IPS-11a (cell line): Measurements from ENCODE around the gene RAD52.

Experiments used
- H3K4me3 ChIP-seq: one replicate; pipeline ENCODE4 v1.5.1; 2013; ENCODE audit warnings: low read depth, low read length, control low read depth

The RAD52 gene

DNA sequence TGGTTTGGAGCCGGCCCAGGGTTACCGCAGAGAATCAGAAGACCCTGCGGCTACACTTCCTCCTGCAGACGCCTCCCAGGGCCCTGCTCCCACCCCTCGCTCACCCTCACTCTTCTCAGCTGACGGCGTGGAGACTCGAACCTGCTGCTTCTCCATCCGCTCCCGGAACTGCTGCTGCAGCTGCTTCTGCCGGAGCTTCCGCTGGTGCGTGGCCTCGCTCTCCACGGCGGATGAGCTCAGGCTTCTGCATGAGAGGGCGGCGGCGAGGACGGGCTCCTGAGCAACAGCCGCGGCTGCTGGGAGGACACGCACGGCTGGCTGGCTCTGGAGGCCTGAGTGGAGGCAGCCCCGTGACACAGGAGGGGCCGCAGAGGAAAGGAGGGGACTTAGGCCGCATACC lies 33.3 kb downstream of the RAD52 start:
- no peak overlapping the region for H3K4me3 ChIP-seq

DNA sequence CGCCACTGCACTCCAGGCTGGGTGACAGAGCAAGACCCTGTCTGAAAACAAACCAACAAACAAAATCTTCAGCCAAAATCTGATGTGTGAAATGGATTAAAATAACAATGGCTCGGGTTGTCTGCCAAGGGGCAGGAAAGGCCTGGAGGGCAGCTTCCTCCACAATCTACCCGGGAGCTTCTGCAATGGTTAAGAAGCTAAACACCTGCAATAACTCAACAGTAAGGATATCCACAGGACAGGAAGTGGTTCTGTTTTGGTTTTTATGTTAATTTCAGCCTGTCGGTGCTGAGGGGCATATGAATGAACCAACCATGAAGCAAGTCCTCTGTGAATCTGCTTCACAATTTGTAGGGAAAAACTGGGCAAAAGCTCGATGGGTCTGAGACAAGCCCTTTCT lies 34.4 kb downstream of the RAD52 start:
- H3K4me3 ChIP-seq = no peak overlapping the region

DNA sequence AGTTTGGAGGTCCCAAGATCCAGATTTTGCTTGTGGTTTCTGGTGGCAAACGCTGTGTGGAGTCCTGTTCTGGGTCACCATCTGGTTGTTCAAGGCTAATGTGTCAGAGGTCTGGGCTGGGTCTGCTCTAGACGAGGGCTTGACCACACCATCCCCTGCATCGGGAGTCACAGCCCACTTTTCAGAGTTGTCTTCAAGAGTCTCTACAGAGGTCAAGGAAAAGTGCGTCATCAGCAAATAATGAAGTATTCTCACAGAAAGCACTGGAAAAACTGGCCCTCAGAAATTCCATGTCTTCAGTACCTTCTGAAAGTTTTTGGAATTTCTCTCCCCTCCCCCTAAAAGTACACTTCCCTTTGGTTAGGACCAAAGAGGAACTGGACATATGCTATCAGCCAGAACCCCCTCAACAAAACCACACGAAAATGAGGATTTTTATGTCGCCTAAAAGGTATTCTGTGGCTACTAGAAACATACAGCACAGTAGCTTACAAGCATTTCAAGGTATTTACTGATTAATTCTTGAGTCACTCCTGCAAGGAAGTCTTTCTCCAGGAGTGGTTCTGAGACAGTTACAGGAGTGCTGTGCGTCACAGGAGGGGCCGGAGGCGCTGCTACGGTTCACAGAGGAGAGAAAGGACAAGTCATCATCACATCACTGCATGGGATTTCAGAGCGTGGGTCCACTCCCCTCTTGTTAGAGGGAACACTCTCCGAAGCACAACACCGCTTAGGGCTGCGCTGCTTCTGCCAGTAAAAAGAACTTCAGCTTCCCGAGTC lies 35.4 kb downstream of the RAD52 start:
- no peak overlapping the region for H3K4me3 ChIP-seq

DNA sequence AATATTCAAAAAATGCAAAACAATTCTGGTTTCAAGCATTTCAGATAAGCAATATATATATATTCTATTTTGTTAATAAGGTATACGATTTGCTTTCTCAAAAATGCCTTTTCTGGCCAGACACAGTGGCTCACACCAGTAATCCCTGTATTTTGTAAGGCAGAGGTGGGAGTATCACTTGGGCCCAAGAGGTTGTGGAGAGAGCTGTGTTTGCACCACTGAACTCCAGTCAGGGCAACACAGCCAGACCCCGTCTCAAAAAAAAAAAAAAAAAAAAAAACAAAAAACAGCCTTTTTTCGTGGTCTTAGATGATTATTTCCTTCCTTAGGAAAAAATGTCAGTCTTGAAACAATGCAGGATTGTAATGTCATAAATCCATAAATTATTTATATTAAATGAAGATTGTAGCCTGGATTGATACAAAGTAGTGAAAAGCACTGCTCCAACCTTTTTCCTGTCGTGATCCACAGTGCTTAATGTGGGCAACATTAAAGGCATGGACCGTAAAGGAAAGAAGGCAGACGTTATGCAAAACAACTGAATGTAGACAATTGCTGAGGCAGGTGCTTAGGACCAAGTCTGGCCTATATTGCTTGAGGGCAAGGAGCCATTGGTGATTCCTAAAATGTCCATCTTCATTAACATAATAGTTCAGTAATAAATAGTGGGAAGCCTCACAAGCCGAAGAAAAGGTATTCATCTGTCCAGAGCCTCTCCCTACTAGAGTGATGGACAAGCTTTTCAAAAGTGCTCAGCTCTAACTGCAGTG lies 36.8 kb downstream of the RAD52 start:
- H3K4me3 ChIP-seq = no peak overlapping the region

DNA sequence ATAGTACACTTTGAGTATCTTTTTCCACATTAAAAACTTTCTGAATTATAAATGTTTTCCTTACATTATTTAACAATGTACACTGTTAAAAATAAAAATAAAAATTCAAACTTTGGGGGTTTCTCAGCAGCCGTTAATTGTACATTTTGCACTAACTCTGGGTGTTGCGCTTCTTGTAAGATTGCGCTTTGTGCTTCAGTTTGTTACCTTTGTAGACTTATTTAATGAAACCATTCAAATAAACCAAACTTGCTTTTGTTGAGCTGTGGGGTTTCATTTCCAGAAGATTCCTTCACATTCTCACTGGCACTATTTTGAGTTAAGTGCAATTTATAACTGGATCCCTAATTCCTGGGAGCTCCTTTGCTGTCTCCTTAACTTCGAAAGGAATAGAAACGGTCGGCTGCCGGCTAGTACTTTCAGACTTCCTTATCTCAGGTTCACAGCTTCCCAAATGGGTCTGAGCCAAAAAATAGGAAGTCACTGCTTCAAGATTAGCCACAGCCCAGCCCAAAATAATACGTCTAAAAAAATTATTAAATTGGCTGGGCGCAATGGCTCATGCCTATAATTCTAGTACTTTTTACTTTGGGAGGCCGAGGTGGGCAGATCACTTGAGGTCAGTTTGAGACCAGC lies 38.2 kb downstream of the RAD52 start:
- no peak overlapping the region for H3K4me3 ChIP-seq

DNA sequence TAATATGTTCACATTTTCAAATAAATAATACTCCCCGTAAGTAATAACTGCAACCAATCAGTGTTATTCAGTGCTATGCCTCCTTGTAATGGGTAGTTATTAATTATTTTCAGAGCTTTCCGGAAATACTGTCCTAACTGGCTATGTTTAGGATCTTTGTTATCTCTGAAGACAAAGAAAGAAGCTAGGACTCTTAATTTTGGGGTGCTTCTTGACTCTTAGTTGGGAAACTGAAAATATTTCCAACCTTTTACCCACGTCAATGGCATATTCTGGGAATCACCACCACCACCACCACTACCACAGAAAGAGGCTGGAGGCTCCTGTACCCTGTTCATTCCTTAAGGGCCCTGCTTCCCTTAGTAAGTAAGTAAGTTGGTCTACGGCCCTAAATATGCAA lies 39.1 kb downstream of the RAD52 start:
- no peak overlapping the region for H3K4me3 ChIP-seq

DNA sequence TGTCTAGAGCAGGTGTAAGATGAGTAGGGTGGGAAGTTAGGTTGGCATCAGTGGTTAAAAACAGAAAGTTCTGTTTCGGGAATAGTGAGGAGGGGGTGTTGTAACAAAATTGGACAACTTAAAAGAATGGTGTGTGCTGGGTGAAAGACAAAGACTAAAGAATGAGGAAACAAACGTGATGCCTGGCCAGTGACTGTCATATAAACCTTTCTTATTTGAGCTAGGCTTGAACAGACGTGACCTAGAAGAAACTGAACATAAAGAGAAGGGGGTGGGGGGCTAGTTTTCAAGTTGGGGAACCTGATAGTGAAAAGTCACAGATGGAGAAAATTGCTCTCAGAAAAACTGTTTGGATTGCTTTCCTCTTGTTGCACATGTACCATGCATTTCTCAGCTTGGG lies 39.6 kb downstream of the RAD52 start:
- H3K4me3 ChIP-seq = no peak overlapping the region

DNA sequence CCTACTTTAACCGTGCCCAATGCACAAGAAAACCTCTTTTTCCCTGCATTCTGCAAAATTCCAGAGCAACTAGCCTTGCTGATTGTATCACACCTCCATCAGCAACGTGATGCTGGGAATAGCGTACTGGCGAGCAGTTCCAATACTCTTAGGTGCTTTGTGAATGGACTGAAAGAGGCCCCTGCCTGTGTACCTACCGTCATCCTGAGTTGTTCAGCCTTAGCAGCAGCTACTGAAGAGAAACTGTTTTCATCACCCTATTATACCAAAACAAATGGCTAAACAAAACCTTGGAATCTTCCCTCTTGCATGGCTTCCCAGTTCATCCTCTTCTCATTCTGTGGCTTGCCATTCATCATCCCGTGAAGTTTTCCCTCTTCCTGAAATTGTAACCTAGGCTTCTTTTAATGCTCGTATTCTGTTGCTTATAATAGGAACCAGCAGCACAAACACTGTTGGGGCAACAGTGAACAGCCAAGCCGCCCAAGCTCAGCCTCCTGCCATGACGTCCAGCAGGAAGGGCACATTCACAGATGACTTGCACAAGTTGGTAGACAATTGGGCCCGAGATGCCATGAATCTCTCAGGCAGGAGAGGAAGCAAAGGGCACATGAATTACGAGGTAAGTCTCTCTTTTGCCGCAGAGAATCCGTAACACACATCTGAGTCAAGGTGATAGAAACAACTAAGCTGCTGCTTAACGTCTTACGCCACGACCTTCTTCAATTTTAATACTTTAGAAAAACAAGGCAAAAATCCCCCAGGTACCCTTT lies 41.9 kb downstream of the RAD52 start:
- H3K4me3 ChIP-seq = no peak overlapping the region

DNA sequence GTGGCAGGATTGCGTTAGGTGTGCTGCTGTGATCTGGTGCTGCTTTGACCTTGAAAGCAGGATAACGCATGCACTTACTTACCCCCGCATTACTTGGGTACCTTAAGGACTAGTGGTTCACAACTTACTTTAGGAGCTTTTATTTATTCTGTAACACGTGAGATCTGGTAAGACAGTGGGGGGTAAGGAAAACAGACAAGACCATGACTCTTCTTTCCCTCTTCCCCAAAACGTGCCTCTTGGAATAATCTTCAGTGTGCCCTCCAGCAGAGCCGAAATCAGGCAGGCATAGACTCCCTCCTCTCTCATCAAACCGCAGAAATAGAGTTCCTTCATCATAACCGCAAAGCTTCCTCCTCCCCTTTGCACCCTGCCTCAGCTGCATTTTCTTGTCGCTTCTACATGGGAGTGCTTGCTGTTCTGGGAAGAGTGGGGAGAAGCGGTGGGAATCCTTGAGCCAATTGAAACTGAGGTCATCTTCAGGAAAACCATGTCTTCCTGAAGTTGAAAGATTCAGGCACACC lies 43.4 kb downstream of the RAD52 start:
- H3K4me3 ChIP-seq = no peak overlapping the region

DNA sequence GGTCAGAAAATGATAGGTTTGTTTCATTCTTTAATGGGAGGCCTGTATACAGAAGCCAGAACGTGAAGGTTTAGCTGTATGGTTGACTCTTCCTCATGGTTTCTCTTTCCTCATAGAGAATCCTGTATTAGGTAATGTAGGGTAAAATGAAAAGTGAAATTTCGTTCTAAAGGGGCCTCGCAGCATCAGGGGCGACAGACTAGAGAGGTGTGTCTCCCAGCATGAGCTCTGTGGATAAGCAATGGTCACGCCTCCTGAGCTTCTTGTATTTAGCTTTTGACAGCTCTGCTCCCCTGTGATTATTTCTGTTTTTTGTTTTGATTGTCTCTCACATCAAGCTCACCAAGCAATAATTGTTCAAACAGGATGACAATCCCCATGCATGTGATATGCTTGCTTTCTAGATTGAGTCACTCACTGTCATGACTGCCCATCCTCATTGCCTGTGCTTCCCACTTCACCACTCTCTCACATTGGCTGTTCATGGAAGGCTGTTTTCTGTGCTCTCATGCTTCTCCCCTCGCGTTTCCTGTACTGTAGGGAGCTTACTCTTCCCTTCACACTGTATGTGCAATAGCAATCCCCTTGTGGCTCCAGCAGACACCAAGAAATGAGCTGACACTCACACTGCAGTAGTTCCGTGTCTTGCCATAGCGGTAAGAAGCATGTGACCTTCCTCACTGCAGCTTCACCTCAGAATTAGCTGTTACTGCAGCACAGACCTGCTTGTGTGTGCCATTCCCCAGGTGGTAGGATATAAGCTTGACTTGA lies 44.0 kb downstream of the RAD52 start:
- H3K4me3 ChIP-seq = no peak overlapping the region

DNA sequence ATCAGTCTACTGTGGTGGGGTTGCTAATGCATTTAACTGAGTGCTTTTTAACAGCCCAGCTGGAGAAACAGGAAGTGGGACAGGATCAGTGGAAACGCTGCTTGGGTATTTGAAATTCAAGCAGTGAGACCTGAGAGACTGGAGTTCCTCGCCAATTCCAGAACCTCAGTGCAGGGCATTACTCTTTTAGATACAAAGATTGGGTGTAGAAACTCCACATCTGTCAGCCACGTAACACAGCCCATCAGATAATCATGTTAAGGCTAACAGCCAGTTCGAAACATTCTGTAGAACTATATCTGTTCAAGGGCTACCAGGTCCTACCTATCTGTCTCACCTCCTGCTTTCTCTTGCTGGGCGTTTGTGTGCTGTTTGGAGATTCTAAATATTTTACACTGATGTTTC lies 45.5 kb downstream of the RAD52 start:
- H3K4me3 ChIP-seq = no peak overlapping the region

DNA sequence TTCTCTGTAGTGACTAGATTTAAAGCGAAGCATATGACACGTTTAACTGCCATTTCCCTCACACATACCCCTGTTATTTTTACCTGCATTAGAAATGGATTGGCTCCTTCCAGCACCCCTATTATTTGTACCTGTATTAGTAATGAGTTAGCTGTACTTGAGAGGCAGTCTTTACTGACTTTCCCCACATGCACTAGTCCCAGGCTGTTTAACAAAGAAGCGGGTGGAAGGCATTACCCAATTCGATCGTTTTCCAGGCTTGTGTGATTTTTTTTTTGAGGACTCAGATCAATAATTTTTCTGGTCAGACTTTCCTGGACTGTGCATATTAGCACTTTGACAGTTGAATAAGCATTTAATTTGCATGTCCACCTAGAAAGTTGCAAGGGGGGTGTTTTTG lies 46.4 kb downstream of the RAD52 start:
- H3K4me3 ChIP-seq = no peak overlapping the region

DNA sequence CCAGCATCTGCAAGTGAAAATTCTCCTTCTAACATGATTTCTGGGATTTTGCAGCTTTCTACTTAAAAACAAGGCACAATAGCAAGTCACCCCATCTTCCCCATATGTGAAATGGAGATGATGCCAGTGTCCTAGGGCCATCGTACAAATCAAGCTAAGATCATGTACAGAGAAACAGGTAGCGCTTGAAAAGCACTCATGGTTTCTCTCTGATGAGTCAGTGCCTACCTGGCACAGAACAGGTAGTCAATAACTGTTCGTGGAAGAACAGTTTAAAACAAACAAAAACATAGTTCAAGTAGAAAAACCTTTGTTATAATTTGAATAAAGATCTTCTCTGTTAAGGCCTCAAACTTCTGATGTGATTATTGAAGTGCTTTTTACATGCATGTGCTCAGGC lies 46.9 kb downstream of the RAD52 start:
- H3K4me3 ChIP-seq = no peak overlapping the region

DNA sequence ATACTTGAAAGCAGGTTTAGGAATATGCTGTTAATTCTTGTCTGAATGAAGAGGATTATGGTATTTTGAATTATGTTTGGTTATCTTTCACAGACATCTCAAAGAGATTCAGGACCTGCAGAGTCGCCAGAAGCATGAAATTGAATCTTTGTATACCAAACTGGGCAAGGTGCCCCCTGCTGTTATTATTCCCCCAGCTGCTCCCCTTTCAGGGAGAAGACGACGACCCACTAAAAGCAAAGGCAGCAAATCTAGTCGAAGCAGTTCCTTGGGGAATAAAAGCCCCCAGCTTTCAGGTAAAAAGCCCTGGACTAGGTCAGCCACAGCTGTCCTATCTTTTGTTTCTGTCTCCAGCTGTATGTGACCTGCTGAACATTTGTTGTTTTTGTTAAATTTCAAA lies 52.1 kb downstream of the RAD52 start:
- H3K4me3 ChIP-seq = no peak overlapping the region

DNA sequence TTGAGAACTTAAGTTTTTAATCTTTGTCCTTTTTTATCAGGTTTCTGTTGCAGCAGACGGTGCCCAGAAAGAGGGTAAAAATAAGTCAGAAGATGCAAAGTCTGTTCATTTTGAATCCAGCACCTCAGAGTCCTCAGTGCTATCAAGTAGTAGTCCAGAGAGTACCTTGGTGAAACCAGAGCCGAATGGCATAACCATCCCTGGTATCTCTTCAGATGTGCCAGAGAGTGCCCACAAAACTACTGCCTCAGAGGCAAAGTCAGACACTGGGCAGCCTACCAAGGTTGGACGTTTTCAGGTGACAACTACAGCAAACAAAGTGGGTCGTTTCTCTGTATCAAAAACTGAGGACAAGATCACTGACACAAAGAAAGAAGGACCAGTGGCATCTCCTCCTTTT lies 53.5 kb downstream of the RAD52 start:
- H3K4me3 ChIP-seq = no peak overlapping the region

DNA sequence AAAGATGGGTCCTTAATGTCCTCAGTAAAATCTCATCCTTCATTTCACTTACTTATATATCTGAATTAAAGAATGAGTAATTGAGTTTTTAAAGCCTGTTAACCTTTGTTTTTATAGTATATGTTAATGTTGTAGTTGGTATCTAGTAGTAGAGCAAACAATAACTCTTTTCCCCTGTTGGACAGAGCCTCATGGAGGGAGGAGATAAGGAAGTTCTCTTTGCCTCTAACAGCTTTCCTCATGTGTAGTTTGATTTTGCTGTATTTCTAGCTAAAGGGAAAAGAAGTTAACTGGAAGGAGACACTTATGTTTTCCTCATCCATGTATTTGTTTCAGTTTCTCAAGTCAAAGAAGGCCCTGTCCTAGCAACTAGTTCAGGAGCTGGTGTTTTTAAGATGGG lies 55.3 kb downstream of the RAD52 start:
- H3K4me3 ChIP-seq = no peak overlapping the region

DNA sequence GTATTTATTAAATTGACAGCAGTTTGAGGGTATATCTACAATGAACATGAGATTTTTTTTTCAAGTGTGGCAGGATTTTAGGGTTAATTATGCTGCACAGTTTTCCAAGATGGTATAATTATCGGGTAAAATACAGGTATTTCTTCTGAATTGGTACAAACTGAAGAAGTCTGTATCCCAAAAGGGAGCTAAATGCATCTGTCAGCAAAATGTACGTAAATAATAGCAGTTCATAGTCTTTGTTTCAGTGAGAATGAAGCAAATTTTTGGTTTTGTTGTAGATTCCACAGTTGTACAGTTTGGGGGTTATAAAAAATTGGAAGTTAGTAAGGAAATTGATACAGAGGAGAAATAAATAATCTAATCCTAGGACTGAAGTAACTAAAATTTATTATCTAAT lies 63.3 kb downstream of the RAD52 start:
- no peak overlapping the region for H3K4me3 ChIP-seq

DNA sequence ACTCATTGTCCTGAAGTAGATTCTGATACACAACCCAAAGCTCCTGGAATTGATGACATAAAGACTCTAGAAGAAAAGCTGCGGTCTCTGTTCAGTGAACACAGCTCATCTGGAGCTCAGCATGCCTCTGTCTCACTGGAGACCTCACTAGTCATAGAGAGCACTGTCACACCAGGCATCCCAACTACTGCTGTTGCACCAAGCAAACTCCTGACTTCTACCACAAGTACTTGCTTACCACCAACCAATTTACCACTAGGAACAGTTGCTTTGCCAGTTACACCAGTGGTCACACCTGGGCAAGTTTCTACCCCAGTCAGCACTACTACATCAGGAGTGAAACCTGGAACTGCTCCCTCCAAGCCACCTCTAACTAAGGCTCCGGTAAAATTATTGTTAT lies 63.8 kb downstream of the RAD52 start:
- H3K4me3 ChIP-seq = no peak overlapping the region

DNA sequence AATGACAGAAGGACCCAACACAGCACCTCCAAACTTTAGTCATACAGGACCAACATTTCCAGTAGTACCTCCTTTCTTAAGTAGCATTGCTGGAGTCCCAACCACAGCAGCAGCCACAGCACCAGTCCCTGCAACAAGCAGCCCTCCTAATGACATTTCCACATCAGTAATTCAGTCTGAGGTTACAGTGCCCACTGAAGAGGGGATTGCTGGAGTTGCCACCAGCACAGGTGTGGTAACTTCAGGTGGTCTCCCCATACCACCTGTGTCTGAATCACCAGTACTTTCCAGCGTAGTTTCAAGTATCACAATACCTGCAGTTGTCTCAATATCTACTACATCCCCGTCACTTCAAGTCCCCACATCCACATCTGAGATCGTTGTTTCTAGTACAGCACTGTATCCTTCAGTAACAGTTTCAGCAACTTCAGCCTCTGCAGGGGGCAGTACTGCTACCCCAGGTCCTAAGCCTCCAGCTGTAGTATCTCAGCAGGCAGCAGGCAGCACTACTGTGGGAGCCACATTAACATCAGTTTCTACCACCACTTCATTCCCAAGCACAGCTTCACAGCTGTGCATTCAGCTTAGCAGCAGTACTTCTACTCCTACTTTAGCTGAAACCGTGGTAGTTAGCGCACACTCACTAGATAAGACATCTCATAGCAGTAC lies 64.6 kb downstream of the RAD52 start:
- H3K4me3 ChIP-seq = no peak overlapping the region

DNA sequence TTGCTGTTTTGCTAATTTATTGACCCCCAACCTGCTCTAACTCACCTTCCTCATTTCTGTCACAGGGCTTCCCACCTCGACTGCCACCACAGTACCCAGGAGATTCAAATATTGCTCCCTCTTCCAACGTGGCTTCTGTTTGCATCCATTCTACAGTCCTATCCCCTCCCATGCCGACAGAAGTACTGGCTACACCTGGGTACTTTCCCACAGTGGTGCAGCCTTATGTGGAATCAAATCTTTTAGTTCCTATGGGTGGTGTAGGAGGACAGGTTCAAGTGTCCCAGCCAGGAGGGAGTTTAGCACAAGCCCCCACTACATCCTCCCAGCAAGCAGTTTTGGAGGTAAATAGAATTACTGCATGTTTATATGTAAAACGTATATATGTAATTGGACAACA lies 68.8 kb downstream of the RAD52 start:
- no peak overlapping the region for H3K4me3 ChIP-seq
